H1 (cell line): ENCODE measurements around the gene NUTM2B. TPM values are rescaled to one million over a fixed set of nuclear protein-coding genes. Genes with fewer than 3 reads are reported as not detected.
"Not testable (repeated sequence)": the region's sequence is repeated elsewhere in the genome, so short reads cannot be mapped to it uniquely, and the experiment has no call there.

Source experiments
- CTCF ChIA-PET: fragments of 300-600 bp; sonication (Branson Sonifier 250); formaldehyde crosslinking; loops from one replicate; lab custom pipeline; 2021; ENCODE audit not compliant: partially characterized antibody; lab: Charles Lee
- POLR2A ChIA-PET: fragments of 300-600 bp; sonication (Branson Sonifier 250); formaldehyde crosslinking; loops from one replicate; lab custom pipeline; 2021; ENCODE audit warnings: inconsistent platforms; ENCODE audit not compliant: partially characterized antibody; lab: Charles Lee
- DNase-seq, 2 experiments: peaks; one replicate each; pipeline versions ENCODE4 v3.0.0 to v3.0.0-alpha.2; 2010 to 2022; ENCODE audit warnings: low spot score in 2 of 2, low read depth in 1 of 2, mixed read lengths in 1 of 2
- FAIRE-seq: peaks from 2 replicates; lab custom pipeline; 2011; peaks lifted over from hg19 to GRCh38; lab: Jason Lieb, UNC
- H2AFZ ChIP-seq: 2 replicates; pipeline ENCODE4 v1.8.1; 2012; ENCODE audit warnings: low read length, inconsistent platforms
- H2AK5ac ChIP-seq: 2 replicates; pipeline ENCODE4 v1.6.1; 2013; ENCODE audit warnings: low read depth, low read length
- H2BK120ac ChIP-seq: replicated peaks from 2 replicates; pipeline ENCODE3; 2013; ENCODE audit warnings: low read depth, low read length, inconsistent platforms
- H2BK12ac ChIP-seq: 2 replicates; pipeline ENCODE4 v1.6.1; 2013; ENCODE audit warnings: low read depth, low read length
- H2BK15ac ChIP-seq: 2 replicates; pipeline ENCODE4 v1.6.1; 2013; ENCODE audit warnings: low read length
- H2BK20ac ChIP-seq: 2 replicates; pipeline ENCODE4 v1.6.1; 2013; ENCODE audit warnings: low read length
- H2BK5ac ChIP-seq: 2 replicates; pipeline ENCODE4 v1.6.1; 2013; ENCODE audit warnings: low read depth, low read length
- H3K14ac ChIP-seq: 2 replicates; pipeline ENCODE4 v1.6.1; 2013; ENCODE audit warnings: inconsistent platforms; ENCODE audit not compliant: insufficient read length
- H3K18ac ChIP-seq: 2 replicates; pipeline ENCODE4 v1.6.1; 2013; ENCODE audit warnings: low read length; ENCODE audit errors: extremely low read depth
- H3K23ac ChIP-seq: 2 replicates; pipeline ENCODE4 v1.6.1; 2013; ENCODE audit warnings: inconsistent platforms; ENCODE audit not compliant: insufficient read length
- H3K23me2 ChIP-seq: 2 replicates; pipeline ENCODE4 v1.6.1; 2013; ENCODE audit warnings: low read depth, low read length
- H3K27ac ChIP-seq: 2 replicates; pipeline ENCODE4 v1.6.1; 2011; ENCODE audit warnings: low read depth, low read length, inconsistent platforms
- H3K27me3 ChIP-seq, 4 experiments: replicated peaks in 1 of 4; 1 replicate in 1 of 4; 2 replicates in 3 of 4; pipeline versions ENCODE4 v1.6.1 to v1.8.1; 2011 to 2013; ENCODE audit warnings: low read length in 3 of 4, mild to moderate bottlenecking in 3 of 4, inconsistent platforms in 2 of 4, mixed read lengths in 2 of 4, moderate library complexity in 1 of 4; ENCODE audit not compliant: control insufficient read depth in 3 of 4, insufficient read depth in 3 of 4; ENCODE audit errors: extremely low read depth in 1 of 4
- H3K36me3 ChIP-seq, 4 experiments: 2 replicates each; pipeline versions ENCODE4 v1.6.1 to v1.8.1; 2011 to 2013; ENCODE audit warnings: mild to moderate bottlenecking in 4 of 4, low read length in 3 of 4, moderate library complexity in 2 of 4, control low read depth in 1 of 4, inconsistent platforms in 1 of 4; ENCODE audit not compliant: insufficient read depth in 4 of 4, control insufficient read depth in 2 of 4
- H3K4ac ChIP-seq: replicated peaks from 2 replicates; pipeline ENCODE3; 2013; ENCODE audit warnings: low read length, low read depth, mixed read lengths, inconsistent platforms; ENCODE audit not compliant: insufficient read length
- H3K4me1 ChIP-seq, 4 experiments: replicated peaks in 1 of 4; 1 replicate in 1 of 4; 2 replicates in 3 of 4; pipeline versions ENCODE4 v1.6.1 to v1.8.1; 2011 to 2013; ENCODE audit warnings: low read length in 3 of 4, inconsistent platforms in 2 of 4, mixed read lengths in 1 of 4; ENCODE audit not compliant: insufficient read depth in 4 of 4, control insufficient read depth in 3 of 4
- H3K4me2 ChIP-seq, 2 experiments: 2 replicates each; pipeline versions ENCODE4 v1.6.1 to v1.8.1; 2011 to 2013; ENCODE audit warnings: low read depth in 2 of 2, low read length in 2 of 2, control low read depth in 1 of 2, inconsistent platforms in 1 of 2, mild to moderate bottlenecking in 1 of 2; ENCODE audit not compliant: insufficient read depth in 1 of 2
- H3K4me3 ChIP-seq, 4 experiments: fragments of 200-600, 300-600 bp in 1 of 4; sonication (generic), shearing (Covaris generic), sonication (Bioruptor Twin) in 1 of 4; 2 replicates each; pipeline versions ENCODE4 v1.5.1 to v1.8.1; 2011 to 2016; ENCODE audit warnings: low read length in 4 of 4, low read depth in 3 of 4, control low read depth in 2 of 4, inconsistent platforms in 2 of 4, mild to moderate bottlenecking in 2 of 4, mixed read lengths in 1 of 4, moderate library complexity in 1 of 4; ENCODE audit not compliant: insufficient read depth in 2 of 4; ENCODE audit errors: extremely low read depth in 1 of 4
- H3K56ac ChIP-seq: replicated peaks from 2 replicates; pipeline ENCODE3; 2013; ENCODE audit warnings: low read depth, mild to moderate bottlenecking, mixed read lengths, low read length, inconsistent platforms; ENCODE audit not compliant: insufficient read length
- H3K79me1 ChIP-seq: 2 replicates; pipeline ENCODE4 v1.6.1; 2013; ENCODE audit warnings: low read depth, low read length, control low read depth
- H3K79me2 ChIP-seq, 2 experiments: 2 replicates each; pipeline versions ENCODE4 v1.6.1 to v1.8.1; 2012 to 2013; ENCODE audit warnings: low read length in 2 of 2, mild to moderate bottlenecking in 2 of 2, inconsistent platforms in 1 of 2; ENCODE audit not compliant: insufficient read depth in 2 of 2, control insufficient read depth in 1 of 2
- H3K9ac ChIP-seq, 4 experiments: replicated peaks in 1 of 4; 1 replicate in 1 of 4; 2 replicates in 3 of 4; pipeline versions ENCODE4 v1.6.1 to v1.8.1; 2011 to 2013; ENCODE audit warnings: low read depth in 3 of 4, low read length in 3 of 4, control low read depth in 2 of 4, mild to moderate bottlenecking in 2 of 4, moderate library complexity in 2 of 4, inconsistent platforms in 1 of 4; ENCODE audit errors: extremely low read depth in 1 of 4
- H3K9me3 ChIP-seq, 2 experiments: 2 replicates each; pipeline versions ENCODE4 v1.6.1 to v1.8.1; 2012 to 2013; ENCODE audit warnings: mild to moderate bottlenecking in 2 of 2, moderate library complexity in 2 of 2, control low read depth in 1 of 2, inconsistent platforms in 1 of 2, low read depth in 1 of 2, low read length in 1 of 2, mixed read lengths in 1 of 2; ENCODE audit not compliant: insufficient read depth in 2 of 2
- H4K20me1 ChIP-seq, 2 experiments: replicated peaks in 1 of 2; 2 replicates each; pipeline versions ENCODE3 to v1.8.1; 2011 to 2013; ENCODE audit warnings: inconsistent platforms in 2 of 2, low read length in 2 of 2, mild to moderate bottlenecking in 1 of 2; ENCODE audit not compliant: insufficient read depth in 2 of 2, control insufficient read depth in 1 of 2
- H4K5ac ChIP-seq: 2 replicates; pipeline ENCODE4 v1.6.1; 2013; ENCODE audit warnings: low read length, low read depth, mixed read lengths, inconsistent platforms; ENCODE audit not compliant: insufficient read length
- H4K8ac ChIP-seq: 2 replicates; pipeline ENCODE4 v1.8.0; 2013; ENCODE audit warnings: mild to moderate bottlenecking, moderate library complexity, low read length, inconsistent platforms; ENCODE audit not compliant: insufficient read depth; ENCODE audit errors: extremely low read depth
- H4K91ac ChIP-seq: replicated peaks from 2 replicates; pipeline ENCODE3; 2013; ENCODE audit warnings: low read length, mixed read lengths, inconsistent platforms; ENCODE audit not compliant: insufficient read length
- WGBS, 2 experiments: shearing (Covaris generic) in 1 of 2; methylation state at CpG; one replicate each; pipeline versions ENCODE4 v1.1.6 to v1.1.7; 2013 to 2015; ENCODE audit warnings: low lambda C conversion rate in 2 of 2, mixed read lengths in 2 of 2, inconsistent platforms in 1 of 2, low coverage in 1 of 2, missing lambda C conversion rate in 1 of 2; ENCODE audit not compliant: insufficient replicate concordance in 2 of 2, insufficient coverage in 1 of 2, insufficient read length in 1 of 2; ENCODE audit errors: extremely low coverage in 1 of 2, missing lambda C conversion rate in 1 of 2; 5-methylcytosine and 5-hydroxymethylcytosine counted together
- polyA plus RNA-seq, 7 experiments: library from polyadenylated mRNA; depleted of rRNA in 3 of 7; stranded (reverse) in 5 of 7; unstranded in 2 of 7; fragments of >200 nt in 5 of 7; fragments of 200-250 nt in 2 of 7; gene quantifications; 1 replicate in 5 of 7; 2 replicates in 1 of 7; 4 replicates in 1 of 7; pipeline versions ENCODE4 v1.2.1 to v1.2.3, GENCODE V29; 2011 to 2013; ENCODE audit warnings: missing spikeins in 2 of 7, mixed read lengths in 2 of 7
- total RNA-seq: library from RNA; stranded (reverse); fragmentation: NEBNext Ultra II Directional; extraction: Animal tissue kit (Norgen Biotek cat#: 25700); gene quantifications from 2 replicates; pipeline ENCODE4 v1.2.1, GENCODE V29; 2021

Gene NUTM2B
- total and polyA plus RNA-seq, 2 of the 8 experiments (the other 6 are each of a cell fraction or from before 2014, with no cell fraction given): 0.17 to 0.20 TPM

- DNase-seq, H2AK5ac ChIP-seq, H2BK15ac ChIP-seq, H3K27me3 ChIP-seq, H3K4me2 ChIP-seq, FAIRE-seq, H2BK120ac ChIP-seq, H2AFZ ChIP-seq, H3K4me1 ChIP-seq, H3K36me3 ChIP-seq, H3K18ac ChIP-seq, H4K8ac ChIP-seq, H3K4me3 ChIP-seq, H4K91ac ChIP-seq, H3K23ac ChIP-seq, H3K4ac ChIP-seq, CTCF ChIA-PET, H2BK5ac ChIP-seq, H3K56ac ChIP-seq, H3K9ac ChIP-seq, H4K20me1 ChIP-seq, H3K23me2 ChIP-seq, H2BK12ac ChIP-seq, H4K5ac ChIP-seq, H3K27ac ChIP-seq, H3K14ac ChIP-seq, POLR2A ChIA-PET, H3K79me1 ChIP-seq, H3K79me2 ChIP-seq, H3K9me3 ChIP-seq, H2BK20ac ChIP-seq: not testable (repeated sequence)
- WGBS, 2 experiments: 91% methylated on average over 4 of the region's 4 CpGs; no CpG with 5 or more reads in 1 of the 2 experiments
These were observed 14.2 kb upstream of the NUTM2B start for GRCh38 chr10:79688798-79689197.

DNA sequence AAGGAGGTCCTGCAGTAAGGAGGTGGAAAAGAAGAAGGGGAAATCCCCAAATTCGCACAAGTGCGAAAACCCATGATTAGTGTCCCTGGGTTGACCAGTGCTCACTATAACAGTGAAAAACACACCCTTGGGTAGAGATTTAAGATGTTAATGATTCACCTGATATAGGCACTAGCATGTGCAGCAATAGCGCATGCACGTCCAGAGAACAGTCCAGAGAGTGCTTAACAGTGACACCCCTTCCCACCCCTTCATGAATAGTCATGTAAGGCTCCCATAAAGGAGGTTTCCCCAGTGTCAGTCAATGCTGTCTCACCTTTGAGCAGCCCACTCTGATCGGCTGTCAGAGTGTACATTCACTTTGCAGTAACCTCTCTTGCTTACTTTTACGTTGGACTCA, 6.4 kb upstream of the NUTM2B start:
- H4K20me1 ChIP-seq, CTCF ChIA-PET, H3K9ac ChIP-seq, H2BK15ac ChIP-seq, H2BK12ac ChIP-seq, H2BK20ac ChIP-seq, H3K23me2 ChIP-seq, H3K27me3 ChIP-seq, H2AK5ac ChIP-seq, H3K18ac ChIP-seq, H3K14ac ChIP-seq, H4K91ac ChIP-seq, H3K27ac ChIP-seq, H3K79me2 ChIP-seq, H2BK5ac ChIP-seq, H3K79me1 ChIP-seq, H4K5ac ChIP-seq, H3K4me2 ChIP-seq, H2BK120ac ChIP-seq, H3K4me1 ChIP-seq, H3K4me3 ChIP-seq, DNase-seq, H3K36me3 ChIP-seq, POLR2A ChIA-PET, H2AFZ ChIP-seq, H3K4ac ChIP-seq, FAIRE-seq, H4K8ac ChIP-seq, H3K56ac ChIP-seq, H3K23ac ChIP-seq, H3K9me3 ChIP-seq: not testable (repeated sequence)
- no CpG with 5 or more reads among the region's 6 CpGs for WGBS, 2 experiments
